Measurements from ENCODE around the gene A4GALT. TPM values are rescaled to one million over a fixed set of nuclear protein-coding genes. Genes with fewer than 3 reads are reported as not detected.
A peak's percentile ranks its signal among the peaks of the same experiment; 100 is the strongest.

The A4GALT gene
- total and polyA plus RNA-seq, 2 of the 13 experiments (the other 11 are each of a cell fraction or from before 2014, with no cell fraction given) = 0.09 to 1.1 TPM

DNA sequence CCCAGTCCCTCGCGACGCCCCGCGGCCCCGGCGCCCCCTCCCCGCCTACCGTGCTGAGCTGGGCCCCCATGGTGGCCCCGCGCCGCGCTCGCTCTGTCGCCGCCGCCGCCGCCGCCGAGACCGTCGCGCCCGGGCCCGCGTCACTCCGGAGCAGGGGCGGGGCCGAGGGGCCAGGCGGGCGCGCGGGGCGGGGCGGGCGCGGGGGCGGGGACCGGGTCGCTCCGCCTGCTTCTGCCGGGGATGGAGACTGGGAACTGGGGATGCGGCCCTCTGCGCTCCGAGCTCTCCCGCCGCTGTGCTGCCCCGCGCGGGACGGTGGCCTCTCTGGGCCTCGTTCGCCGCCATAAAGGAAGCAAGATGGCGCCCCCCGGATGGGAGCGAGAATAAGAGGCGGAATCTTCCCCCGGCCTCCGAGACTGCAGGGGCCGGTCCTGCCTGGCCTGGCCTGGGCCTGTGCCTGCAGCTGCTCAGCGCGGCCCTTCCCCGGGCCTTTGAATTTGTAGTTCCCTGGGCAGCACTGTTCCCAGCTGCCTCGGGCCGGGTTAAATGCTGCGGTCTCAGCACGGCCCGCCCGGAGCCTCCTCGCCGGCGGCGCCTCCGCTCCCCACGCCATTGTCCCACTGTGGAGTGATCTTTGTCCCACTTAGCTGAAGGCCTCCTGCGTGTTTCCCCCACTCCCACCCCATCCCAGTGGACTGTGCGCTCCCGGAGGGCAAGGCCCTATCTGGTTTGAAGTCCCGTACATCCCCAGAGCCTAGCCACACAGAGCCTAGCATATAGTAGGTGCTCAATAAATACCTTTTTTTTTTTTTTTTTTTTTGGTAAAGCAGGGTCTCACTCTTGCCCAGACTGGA lies 71.2 kb downstream of the A4GALT start, which contains the start of gene CYB5R3 (continued):
- no peak for TF ChIP-seq GLMP (CRISPR knock-in tag; IDR thresholded peaks at IDR 0.05; ENCODE audit: borderline replicate concordance)
- TF ChIP-seq ZMYM3 (CRISPR knock-in tag; IDR thresholded peaks at IDR 0.05) = peak; percentile 92
- TF ChIP-seq RAD21 (CRISPR knock-in tag; IDR thresholded peaks at IDR 0.05) = 0 out of 2 replicates have a peak, but pooled peaks have one; percentile 26
- TF ChIP-seq, protein P1, sequence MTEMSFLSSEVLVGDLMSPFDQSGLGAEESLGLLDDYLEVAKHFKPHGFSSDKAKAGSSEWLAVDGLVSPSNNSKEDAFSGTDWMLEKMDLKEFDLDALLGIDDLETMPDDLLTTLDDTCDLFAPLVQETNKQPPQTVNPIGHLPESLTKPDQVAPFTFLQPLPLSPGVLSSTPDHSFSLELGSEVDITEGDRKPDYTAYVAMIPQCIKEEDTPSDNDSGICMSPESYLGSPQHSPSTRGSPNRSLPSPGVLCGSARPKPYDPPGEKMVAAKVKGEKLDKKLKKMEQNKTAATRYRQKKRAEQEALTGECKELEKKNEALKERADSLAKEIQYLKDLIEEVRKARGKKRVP (CRISPR knock-in tag; IDR thresholded peaks at IDR 0.05) = no peak
- peak; percentile 47; the same call in 1 of the 2 replicates for TF ChIP-seq ZMYM2 (CRISPR knock-in tag; IDR thresholded peaks at IDR 0.05)
- 0 out of 2 replicates have a peak, but pooled peaks have one; percentile 34 for TF ChIP-seq ZNF331 (CRISPR knock-in tag; IDR thresholded peaks at IDR 0.05)
- peak; percentile 48; the same call in 1 of the 2 replicates for TF ChIP-seq HNF1B (CRISPR knock-in tag; IDR thresholded peaks at IDR 0.05)
- TF ChIP-seq, protein P2, sequence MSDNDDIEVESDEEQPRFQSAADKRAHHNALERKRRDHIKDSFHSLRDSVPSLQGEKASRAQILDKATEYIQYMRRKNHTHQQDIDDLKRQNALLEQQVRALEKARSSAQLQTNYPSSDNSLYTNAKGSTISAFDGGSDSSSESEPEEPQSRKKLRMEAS (IDR thresholded peaks at IDR 0.05) = 0 out of 2 replicates have a peak, but pooled peaks have one; percentile 46
- TF ChIP-seq, protein P3, sequence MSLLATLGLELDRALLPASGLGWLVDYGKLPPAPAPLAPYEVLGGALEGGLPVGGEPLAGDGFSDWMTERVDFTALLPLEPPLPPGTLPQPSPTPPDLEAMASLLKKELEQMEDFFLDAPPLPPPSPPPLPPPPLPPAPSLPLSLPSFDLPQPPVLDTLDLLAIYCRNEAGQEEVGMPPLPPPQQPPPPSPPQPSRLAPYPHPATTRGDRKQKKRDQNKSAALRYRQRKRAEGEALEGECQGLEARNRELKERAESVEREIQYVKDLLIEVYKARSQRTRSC (CRISPR knock-in tag; IDR thresholded peaks at IDR 0.05; ENCODE audit: low read depth) = no peak
- TF ChIP-seq U2AF1 (optimal IDR thresholded peaks at IDR 0.05; ENCODE audit: low read depth, low read length) = peak; percentile 32
- TF ChIP-seq, protein P4, sequence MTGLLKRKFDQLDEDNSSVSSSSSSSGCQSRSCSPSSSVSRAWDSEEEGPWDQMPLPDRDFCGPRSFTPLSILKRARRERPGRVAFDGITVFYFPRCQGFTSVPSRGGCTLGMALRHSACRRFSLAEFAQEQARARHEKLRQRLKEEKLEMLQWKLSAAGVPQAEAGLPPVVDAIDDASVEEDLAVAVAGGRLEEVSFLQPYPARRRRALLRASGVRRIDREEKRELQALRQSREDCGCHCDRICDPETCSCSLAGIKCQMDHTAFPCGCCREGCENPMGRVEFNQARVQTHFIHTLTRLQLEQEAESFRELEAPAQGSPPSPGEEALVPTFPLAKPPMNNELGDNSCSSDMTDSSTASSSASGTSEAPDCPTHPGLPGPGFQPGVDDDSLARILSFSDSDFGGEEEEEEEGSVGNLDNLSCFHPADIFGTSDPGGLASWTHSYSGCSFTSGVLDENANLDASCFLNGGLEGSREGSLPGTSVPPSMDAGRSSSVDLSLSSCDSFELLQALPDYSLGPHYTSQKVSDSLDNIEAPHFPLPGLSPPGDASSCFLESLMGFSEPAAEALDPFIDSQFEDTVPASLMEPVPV (CRISPR knock-in tag; IDR thresholded peaks at IDR 0.05) = no peak; the same call in 1 of the 2 replicates
- TF ChIP-seq TAF15 (IDR thresholded peaks at IDR 0.05; ENCODE audit: low read depth, low read length, poor library complexity, severe bottlenecking) = peak; percentile 64
- TF ChIP-seq HNF4A (CRISPR knock-in tag; IDR thresholded peaks at IDR 0.05) = no peak
- peak; percentile 35; the same call in 1 of the 2 replicates for TF ChIP-seq POLR2G (IDR thresholded peaks at IDR 0.05; ENCODE audit: low read depth, low read length)

Measured in HepG2 (cell line).